Mesenteric fat pad (tissue), 1 donor: ENCODE data around the gene TMEM140. TPM values are rescaled to one million over a fixed set of nuclear protein-coding genes. Genes with fewer than 3 reads are reported as not detected.
"Not testable (repeated sequence)": the region's sequence is repeated elsewhere in the genome, so short reads cannot be mapped to it uniquely, and the experiment has no call there.

Source experiments
- DNase-seq: peaks from one replicate; pipeline ENCODE4 v3.0.0-alpha.2; 2020; ENCODE audit warnings: low spot score
- long read RNA-seq: library from polyadenylated mRNA; unstranded; transcript quantifications from one replicate; pipeline ENCODE4 v2.0.0, GENCODE V29; 2020
- total RNA-seq: library from RNA; stranded (reverse); fragmentation: NEBNext Ultra II Directional; extraction: Animal tissue kit (Norgen Biotek cat#: 25700); gene quantifications from one replicate; pipeline ENCODE4 v1.2.1, GENCODE V29; 2021
- donor health status: DM: yes; HTN: yes; CAD: no.

The TMEM140 gene
- total RNA-seq, result 55.5 TPM
- long read RNA-seq, transcript TMEM140-201 (2 exons, 1,997 nt), result major isoform, 373 of 396 reads
- long read RNA-seq, partial matches to known transcripts, result 5 of 396 reads
- long read RNA-seq, other reads (novel, unspliced or antisense), result 18 of 396 reads

GRCh38 chr7:135147899-135148721, at the start of gene TMEM140:
Gene TMEM140 (plus strand): TSS chr7:135148072. CDS start chr7:135164442, 16,370 bp downstream.
- DNase-seq, result no peak

GRCh38 chr7:135098391-135098790, 49.5 kb upstream of the TMEM140 start:
- DNase-seq, result no peak

- DNase-seq, result no peak
Observed at GRCh38 chr7:135100856-135101255, 47.0 kb upstream of the TMEM140 start.

- no peak for DNase-seq
Observed at GRCh38 chr7:135102372-135102771, 45.5 kb upstream of the TMEM140 start.

- no peak for DNase-seq
Observed at GRCh38 chr7:135109562-135109961, 38.3 kb upstream of the TMEM140 start.

GRCh38 chr7:135109976-135110375, 37.9 kb upstream of the TMEM140 start:
- DNase-seq, result no peak

- no peak for DNase-seq
Observed at GRCh38 chr7:135111379-135111778, 36.5 kb upstream of the TMEM140 start.

- DNase-seq, result no peak
Observed at GRCh38 chr7:135114622-135115021, 33.2 kb upstream of the TMEM140 start.

GRCh38 chr7:135117096-135117495, 30.8 kb upstream of the TMEM140 start:
- DNase-seq, result no peak

GRCh38 chr7:135121868-135122267, 26.0 kb upstream of the TMEM140 start:
- no peak for DNase-seq

GRCh38 chr7:135124631-135125030, 23.2 kb upstream of the TMEM140 start:
- DNase-seq, result not testable (repeated sequence)

- DNase-seq, result no peak
Observed at GRCh38 chr7:135128931-135129330, 18.9 kb upstream of the TMEM140 start.

GRCh38 chr7:135129579-135129978, 18.3 kb upstream of the TMEM140 start:
- no peak for DNase-seq

- DNase-seq, result no peak
Observed at GRCh38 chr7:135143885-135144668, 3.8 kb upstream of the TMEM140 start.

- DNase-seq, result no peak
Observed at GRCh38 chr7:135147341-135147898, 452 bp upstream of the TMEM140 start.

GRCh38 chr7:135150072-135150782, 2.4 kb downstream of the TMEM140 start:
- DNase-seq, result no peak

- no peak for DNase-seq
Observed at GRCh38 chr7:135151132-135151531, 3.3 kb downstream of the TMEM140 start.

GRCh38 chr7:135151533-135151932, 3.7 kb downstream of the TMEM140 start:
- no peak for DNase-seq

- DNase-seq, result no peak
Observed at GRCh38 chr7:135152442-135152841, 4.6 kb downstream of the TMEM140 start.

GRCh38 chr7:135154734-135155133, 6.9 kb downstream of the TMEM140 start:
- DNase-seq, result no peak

GRCh38 chr7:135156290-135156689, 8.4 kb downstream of the TMEM140 start:
- no peak for DNase-seq
